NCI-H748 treated with DMSO at 0.1 percent for 48 hours (cell line): ENCODE results near the gene PKIG.
"Not testable (repeated sequence)": the region's sequence is repeated elsewhere in the genome, so short reads cannot be mapped to it uniquely, and the experiment has no call there.

ENCODE experiments used
- DNase-seq: peaks from one replicate; lab custom pipeline; 2025; lab: John Stamatoyannopoulos, UW

Gene PKIG

DNA sequence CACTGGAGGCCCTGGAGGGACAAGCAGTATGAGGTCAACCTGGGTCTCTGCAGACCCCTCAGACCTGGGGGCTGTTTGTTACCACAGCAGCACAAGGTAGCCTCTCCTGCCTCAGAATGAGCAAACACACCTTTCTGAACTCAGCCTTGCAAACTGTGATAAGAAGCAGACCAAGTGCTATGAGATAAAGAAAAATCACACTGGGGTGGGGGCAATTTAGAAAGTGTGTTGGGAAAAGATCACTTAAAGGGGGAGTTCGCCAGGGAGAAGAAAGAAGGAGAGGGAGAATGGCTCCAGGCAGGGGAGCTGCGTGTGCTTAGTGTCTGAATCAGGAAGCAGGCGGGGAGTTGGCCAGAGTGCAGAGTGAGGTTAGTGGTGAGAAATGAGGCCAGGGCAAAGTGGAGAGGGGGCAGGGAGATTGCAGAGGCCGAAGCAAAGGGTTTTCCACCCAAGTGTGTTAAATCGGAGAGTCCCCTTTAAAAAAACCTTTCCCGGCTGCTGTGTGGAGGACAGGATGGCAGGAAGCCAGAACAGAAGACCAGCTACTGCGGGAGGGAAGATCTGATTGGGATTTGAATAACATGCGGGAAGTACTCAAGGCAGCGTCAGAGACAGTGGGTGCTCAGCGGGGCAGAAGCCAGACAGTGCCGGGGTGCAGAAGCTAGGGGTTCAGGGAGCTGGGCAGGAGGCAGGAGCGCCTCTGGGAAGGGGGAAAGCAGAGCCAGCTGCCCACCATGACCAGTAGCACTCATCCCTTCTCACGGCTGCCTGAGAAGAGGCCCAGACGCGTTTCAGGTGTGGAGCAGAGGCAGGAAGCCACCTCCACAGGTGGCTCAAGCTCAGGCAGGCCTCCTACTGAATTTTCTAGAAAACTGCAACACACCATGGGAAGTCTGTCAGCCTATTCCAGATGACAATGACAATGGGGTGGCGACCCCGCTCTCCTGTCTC is 60.1 kb downstream of the PKIG start:
- no peak for DNase-seq

DNA sequence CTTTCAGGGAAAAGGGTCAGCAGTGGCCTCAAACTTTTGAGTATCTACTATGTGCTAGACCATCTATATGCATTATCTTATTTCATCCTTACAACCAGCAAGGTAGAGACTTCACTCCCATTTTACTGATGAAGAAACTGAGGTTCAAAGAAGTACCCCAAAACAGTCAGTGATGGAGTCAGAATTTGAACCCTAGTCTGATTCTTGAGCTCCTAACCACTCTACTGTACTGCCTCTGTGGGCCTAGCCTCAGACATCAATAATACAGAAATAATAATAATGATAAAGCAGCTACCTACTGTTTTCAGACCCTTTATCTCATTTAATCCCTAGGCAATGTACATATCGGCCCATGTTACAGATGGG is 60.8 kb downstream of the PKIG start:
- no peak for DNase-seq

DNA sequence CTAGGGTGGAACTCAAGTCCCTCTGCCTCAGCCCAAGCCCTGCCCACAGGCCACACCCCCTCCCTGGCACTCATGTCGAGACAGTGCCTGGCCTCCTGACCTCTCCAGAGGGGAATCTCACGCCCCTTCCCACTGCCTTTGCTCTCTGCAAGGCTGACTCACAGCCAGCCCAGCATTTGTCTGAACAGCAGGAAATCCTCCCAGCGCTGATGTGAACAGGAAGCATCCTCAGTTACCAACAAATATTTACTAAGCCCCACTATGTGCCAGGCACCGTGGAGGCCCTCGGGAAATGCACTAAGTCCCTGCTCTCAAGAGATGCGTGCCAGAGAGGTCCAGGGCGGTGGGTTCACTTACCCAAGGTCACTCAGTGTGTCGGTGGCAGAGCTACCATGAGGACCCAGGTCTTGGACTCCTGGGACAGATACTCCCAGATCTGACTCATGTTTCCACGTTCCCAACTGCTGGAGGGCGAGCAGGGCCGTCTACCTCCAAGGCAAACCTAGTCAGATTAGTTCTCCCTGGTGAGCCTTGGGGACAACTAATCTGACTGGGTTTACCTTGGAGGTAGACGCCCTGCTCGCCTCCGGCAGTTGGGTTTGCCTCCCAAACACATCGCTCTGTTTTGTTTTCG is 61.3 kb downstream of the PKIG start:
- DNase-seq, result no peak

DNA sequence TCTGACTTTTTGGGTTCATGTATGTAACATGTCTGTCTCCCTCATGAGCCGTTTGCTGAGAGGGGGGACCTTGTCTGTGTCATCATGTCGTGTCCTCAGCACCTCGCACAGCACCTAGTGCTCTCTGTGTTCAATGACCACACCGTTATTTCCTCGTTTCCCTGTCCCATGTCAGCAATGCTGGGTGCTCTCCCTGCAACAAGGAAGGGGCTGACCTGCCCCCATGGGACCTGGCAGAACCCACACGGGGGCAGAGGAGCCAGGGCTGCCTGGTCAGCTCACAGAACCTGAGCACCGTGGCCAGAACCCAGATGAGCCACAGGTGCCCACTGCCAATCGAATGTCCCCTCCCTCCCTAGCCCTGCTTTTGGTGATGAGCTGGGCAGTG is 61.8 kb downstream of the PKIG start:
- no peak for DNase-seq

DNA sequence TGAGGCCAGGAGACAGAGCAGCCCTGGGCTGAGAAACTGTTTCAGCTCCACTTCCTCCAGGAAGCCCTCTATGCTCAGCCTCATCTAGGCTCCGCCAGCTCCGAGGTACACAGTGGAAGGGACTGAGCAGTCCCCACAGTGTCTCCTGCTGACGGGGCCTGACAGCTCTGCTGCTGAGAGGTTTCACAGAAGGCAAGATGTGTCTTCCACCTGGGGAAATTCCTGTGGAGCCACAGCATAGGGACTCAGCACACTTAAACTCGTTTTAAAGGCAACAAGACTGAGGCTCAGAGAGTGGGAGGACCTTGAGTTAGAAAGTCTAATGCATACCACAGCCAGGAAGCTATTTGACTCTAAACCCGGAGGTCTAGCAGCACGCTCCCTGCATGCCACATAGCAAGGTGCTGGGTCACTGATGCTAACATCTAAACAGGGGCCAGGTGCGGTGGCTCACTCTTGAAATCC is 62.3 kb downstream of the PKIG start:
- DNase-seq, result no peak

DNA sequence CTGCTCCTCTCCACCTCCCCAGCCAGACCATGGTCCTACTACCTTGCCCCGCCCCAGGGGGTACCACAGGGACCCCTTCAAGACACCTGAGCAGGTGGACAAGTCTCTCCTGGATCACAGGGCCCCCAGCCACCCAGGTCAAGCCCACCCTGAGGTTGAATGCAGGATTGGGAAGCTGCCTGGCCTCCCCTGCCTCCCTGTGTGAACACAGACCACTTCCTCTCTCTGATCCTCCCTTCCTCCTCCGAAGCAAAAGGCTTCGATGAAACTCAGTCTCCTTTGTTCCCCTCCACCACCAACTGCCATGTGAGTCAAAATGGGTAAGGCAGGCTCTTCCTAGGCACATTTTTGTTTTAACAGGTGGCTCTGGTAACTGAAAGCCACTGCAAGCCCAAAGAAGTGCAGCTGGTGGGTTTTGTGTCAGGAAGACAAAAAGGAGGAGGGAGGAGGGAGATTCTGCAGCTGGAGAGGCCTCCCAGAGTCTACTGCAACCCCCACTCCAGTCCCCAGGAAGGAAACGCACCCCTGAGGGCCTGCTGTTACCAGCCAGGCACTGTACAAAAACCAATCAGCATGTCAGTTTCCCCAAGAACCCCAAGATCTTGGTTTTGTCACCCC is 63.8 kb downstream of the PKIG start:
- no peak for DNase-seq

DNA sequence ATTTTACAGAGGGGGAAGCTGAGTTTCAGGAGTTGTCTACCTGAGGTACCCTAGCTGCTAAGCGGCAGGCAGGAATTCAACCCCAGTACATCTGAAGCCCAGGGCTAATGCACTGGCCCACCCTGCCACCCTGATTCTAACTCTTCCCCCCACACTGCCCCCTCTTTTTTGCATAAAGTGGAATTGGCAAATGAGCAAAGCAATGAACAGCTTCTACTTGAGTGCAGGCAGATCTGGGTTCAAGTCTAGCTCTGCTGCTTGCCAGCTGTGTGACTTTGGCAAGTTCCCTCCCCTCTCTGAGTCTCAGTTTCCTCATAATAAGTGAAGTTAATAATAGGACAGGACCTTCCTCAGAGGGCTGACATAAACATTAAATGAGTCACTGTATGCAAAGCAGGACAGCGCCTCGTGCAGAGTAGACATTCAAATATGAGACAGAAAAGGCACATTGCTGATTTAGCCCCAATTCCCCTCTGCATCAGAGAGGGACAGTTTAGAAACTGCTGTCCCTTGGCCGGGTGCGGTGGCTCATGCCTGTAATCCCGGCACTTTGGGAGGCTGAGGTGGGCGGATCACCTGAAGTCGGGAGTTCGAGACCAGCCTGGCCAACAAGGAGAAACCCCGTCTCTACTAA is 64.4 kb downstream of the PKIG start:
- DNase-seq, result no peak

DNA sequence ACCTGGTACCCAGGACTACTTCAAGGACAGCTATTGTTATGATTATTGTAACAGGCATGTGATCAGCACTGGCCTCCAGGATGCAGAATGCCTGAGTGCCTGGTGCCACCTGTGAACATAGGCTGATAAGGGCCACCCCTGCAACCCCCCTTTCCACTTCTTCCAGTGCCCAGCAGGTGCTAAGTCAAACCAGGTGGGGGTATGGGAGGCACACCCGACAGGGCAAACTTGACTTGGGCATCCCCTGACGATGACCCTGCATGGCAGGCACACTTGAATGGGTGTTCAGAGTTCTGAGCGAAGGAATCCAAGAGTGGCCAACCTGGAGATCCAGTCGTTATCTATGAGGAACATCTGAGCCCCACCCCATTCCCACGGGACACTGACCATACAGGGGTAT is 65.7 kb downstream of the PKIG start:
- DNase-seq, result no peak

DNA sequence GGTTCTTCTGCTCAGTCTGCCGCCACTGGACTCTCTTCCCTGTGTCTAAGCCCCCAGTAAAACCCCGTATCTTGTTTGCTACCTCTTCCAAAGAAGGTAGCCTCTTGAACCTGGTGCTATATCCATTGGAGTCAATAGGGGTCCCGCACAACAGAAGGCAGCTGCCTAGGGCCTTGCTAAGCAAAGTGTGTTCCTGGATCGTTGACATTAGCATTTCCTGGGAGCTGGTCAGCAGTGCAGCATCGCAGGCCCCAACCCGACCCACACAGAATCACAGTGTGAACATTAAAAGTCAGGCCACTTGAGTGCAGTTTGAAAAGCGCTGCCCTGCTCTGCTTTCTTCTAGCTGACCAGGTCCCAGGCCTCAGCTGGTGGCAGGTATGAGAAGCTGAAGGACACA is 66.2 kb downstream of the PKIG start:
- DNase-seq, result no peak

DNA sequence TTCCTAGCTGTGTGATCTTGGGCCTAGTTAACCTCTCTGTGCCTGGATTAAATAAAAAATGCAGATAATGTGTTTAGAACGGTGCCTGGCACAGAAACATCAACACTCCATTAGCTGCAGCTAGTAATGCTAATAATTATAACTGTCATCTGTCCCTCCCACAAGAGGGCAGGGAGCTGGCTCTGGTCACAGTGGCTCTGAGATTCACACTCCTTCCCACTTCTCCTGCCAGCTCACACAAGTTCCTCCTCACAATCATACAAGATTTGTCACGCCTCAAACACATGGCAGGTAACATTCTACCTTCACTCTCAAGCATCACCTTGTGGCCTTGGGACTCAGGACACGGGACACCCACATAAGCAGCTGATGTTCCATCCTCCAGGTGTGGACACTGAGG is 66.7 kb downstream of the PKIG start:
- DNase-seq, result no peak

DNA sequence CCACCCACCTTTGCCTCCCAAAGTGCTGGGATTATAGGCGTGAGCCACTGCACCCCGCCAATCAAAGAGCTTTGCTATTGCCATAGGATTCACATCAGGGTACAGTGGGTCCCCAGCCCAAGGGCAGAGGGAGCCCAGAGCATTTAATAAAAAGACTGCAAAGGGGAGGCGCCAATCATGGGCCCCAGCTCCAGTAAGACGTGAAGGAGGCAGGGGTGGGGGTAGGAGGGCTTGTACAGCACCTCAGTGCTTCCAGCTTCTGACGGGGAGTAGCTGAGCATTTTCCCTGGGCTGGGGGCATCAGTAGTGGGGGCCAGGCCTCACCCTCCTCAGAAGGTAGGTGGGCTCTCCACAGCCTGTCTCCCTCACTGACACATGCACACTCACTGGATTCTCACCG is 67.6 kb downstream of the PKIG start:
- no peak for DNase-seq

DNA sequence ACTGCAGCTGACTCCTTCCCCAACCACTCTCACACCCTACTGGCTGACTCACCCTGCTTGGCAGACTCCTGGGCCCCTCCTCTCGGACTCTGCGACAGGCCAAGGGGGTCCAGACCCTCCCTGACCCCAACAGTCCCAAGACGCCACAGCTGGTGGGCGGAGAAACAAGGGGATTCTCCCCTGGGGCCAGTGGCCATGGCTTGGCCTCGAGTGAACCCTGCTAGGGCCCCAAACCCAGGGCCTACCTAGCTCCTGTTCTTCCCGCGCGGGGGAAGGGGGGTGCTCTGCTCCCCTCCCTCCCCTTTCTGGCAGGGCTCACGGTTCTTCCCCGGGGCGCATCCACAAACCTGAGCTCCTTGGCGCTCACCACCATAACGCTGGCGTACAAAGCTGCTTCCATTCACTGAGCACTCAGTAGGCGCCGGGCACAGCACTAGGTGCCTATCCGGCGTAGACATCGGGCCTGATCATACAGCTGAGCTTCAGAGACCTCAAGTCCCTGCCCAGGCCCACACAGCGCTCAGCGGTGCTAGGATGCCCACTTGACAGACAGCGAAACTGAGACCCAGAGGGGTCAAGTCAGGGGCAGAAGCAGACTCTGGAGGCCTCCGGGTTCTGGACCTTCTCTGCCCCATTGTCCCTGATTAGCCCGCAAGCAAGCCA is 68.5 kb downstream of the PKIG start:
- no peak for DNase-seq

DNA sequence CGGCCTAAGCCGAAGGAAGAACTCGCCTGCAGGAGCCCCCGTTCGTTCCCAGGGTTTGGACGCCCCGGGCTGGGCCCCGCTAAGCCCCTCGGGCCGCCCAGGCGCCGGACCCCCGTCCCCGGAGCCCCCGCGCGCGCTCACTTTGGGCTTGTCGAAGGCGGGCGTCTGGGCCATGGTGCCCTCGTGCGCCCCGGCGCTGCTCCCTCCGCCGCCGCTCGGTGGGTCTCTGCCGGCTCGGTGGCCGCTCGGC is 69.0 kb downstream of the PKIG start:
- DNase-seq, result no peak

DNA sequence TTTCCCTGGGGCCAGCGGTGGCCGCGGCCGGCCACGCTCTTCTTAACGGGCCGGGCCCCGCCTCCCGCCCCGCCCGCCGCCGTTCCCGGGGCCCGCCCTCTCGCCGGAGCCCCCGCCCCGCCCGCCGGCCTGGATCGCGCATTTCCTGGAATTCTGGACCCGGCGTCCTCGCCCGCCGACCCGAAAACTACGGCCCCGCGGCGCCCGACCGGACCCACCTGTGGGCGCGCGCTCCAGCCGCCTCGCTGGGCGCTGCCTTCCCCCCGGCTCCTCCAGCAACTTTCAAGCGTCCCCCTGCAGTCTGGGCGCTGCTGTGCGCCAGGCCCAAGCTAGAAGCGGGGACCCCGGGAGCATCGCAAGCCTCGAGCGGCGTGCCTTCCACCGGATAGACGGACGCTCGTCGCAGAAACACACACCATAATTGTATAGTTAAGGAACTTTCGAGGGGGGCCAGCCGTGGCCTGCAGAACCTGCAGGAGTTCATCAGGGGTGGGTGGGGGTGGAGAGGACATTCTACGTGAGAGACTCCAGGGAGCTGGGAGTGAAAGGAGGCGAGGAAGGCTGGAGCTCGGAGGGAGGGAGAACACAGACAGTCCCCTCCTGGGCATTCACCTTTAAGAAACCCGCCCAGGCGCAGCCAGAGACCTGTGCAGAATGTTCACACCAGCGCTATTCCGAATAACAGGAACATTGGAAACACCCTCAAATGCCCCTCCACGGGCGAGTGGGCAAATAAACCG is 69.5 kb downstream of the PKIG start, which contains the start of gene ADA:
TSS of gene ADA (minus strand) at position 16 of the 740 bp plus-strand sequence. CDS start 92 bp downstream, outside the sequence.
- peak; percentile 17 for DNase-seq

DNA sequence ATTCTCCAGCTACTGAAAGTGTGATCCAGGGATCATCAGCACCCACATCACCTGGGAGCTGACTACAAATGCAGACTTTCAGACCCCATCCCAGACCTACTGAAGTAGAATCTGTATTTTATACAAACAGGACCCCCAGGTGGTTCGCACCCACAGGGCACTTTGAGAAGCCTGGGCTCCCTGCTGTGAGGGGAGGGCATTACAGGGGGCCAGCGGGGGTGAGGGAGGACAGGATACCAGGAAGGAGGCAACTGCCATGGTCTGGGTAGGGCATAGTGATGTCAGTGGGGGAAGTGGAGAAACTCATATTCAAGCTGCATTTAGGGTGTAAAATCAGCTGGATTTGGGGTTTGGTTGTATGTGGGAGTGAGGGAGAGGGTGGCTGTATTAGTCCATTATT is 71.2 kb downstream of the PKIG start:
- no peak for DNase-seq

DNA sequence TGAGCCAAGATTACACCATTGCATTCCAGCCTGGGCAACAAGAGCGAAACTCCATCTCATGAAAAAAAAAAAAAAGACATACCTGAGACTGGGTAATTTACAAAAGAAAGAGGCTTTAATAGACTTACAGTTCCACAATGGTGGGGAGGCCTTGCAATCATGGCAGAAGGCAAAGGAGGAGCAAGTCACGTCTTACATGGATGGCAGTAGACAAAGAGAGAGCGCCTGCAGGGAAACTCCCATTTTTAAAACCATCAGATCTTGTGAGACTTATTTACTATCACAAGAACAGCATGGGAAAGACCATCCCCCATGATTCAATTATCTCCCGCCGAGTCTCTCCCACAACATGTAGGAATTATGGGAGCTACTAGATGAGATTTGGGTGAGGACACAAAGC is 71.8 kb downstream of the PKIG start:
- not testable (repeated sequence) for DNase-seq

DNA sequence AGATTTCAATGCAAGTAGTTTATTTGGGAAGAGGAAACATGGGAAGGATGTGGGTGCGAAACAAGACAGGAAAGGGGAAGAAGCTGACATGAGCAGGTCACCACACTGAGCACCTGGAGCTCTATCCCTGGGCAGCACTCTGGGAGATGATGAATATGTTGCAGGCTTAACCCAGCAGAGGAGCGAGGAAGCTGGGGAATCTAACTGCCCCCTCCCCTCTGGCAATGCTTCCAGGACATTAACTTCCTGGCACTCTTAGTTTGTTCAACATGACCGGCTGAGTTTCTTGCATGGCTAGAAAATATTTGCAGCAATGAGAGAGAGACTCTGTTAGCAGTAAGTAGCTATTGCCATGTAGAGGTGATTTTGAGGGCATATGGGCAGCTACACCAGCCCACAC is 74.1 kb downstream of the PKIG start:
- no peak for DNase-seq

DNA sequence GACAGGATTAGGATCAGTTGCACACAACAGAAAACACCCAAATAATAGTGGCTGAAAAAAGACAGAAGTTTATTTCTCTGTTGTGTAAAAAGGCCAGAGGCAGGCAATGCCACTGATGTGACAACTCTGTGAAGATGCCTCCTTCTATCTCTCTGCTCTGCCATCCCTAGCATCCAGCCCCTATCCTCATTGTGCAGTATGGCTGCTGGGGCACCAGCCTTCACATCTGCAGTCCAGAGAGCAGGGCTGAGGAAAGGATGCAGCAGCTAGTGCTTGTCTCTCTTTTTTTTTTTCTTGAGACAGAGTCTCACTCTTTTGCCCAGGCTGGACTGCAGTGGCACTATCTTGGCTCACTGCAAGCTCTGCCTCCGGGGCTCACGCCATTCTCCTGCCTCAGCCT is 75.5 kb downstream of the PKIG start:
- DNase-seq, result no peak

DNA sequence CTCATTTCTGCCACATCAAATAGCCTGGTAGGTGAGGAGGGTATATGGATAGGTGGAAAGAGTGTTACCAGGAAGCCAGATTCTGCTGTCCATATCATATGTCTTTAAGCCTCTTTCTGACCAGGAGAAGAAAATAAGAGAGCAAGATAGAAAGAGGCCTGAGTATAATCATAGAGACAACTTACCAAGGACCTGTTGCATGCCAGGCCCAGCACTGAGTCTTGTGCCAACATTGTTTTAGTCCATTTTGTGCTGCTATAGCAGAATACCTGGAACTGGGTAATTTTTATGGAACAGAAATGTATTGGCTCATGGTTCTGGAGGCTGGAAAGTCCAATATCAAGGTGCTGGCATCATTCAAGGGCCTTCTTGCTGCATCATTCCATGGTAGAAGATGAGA is 76.4 kb downstream of the PKIG start:
- DNase-seq, result no peak

DNA sequence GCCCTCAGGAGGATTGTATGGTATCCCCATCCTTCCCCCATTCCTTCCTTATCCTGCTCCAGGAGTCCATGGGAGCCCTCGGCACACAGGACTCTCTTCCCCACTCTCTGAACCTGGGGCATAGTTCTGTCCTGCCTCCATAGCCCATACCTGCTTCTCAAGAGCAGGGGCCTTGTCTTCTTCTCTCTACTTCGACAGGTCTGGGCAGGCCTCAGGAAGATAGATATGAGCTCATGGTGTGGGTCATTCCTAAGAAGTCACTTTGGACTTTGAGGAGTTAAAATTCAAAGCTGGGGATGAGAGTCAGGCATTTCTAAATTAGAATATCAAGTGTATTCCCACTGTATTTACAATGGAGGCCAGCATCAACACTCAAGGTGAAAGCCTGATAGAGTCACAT is 77.6 kb downstream of the PKIG start:
- no peak for DNase-seq

DNA sequence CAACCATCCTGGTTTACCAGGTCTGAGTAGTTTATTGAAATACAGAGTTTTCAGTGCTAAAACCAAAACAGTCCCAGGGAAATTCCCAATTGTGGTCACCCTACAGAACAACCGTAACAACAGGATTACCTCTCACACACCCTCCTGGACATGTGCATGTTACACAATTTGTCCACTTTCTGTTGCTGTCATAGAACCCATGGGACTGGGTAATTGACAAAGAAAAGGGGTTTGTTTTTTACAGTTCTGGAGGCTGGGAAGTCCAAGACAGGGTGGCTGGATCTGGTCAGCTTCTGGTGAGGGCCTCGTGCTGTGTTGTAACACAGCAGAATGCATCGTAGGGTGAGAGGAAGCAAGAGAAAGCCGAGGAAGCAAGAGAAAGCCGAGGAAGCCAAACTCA is 78.2 kb downstream of the PKIG start:
- DNase-seq, result no peak

DNA sequence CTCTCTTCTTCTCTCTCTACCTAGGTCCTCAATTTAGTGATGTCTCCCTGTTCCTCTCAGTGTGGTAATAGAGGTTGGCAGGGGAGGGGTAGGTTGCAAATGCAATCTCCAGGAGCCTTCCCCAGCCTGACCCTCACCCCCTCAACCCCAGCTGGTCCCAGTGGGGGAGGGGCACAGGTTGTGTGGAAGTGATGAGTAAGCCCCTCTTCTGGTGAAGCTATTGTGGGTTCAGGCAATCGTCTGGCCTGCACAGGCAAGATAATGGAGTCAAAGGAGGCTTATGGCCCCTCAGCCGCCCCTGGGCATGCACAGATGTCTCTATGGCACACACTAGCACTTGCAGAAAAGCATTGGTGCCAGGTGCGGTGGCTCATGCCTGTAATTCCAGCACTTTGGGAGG is 79.9 kb downstream of the PKIG start:
- no peak for DNase-seq
